A549 treated with RU486 at 1 μM for 4 hours (cell line): Measurements from ENCODE around the gene YTHDF2. TPM values are rescaled to one million over a fixed set of nuclear protein-coding genes. Genes with fewer than 3 reads are reported as not detected.

Experiments
- total RNA-seq: library from RNA; stranded (reverse); fragments of 200-300 nt; extraction: Qiagen RNA extraction; gene quantifications from 5 replicates; pipeline ENCODE4 v1.2.3, GENCODE V29; 2022; ENCODE audit warnings: low read depth

The YTHDF2 gene
- 51.7 to 59.5 TPM (median 55.6 TPM) in 5 replicates for total RNA-seq

GRCh38 chr1:28736450-28737306 lies at the start of gene YTHDF2:
YTHDF2 (plus strand) TSS chr1:28736940; CDS start chr1:28737121, 181 bp downstream.

GRCh38 chr1:28811766-28812668 lies 75.3 kb downstream of the YTHDF2 start, which contains the start of gene OPRD1:
OPRD1 (plus strand) TSS chr1:28812170; CDS start chr1:28812384, 214 bp downstream.

Other genes with a start within 250 kb of the YTHDF2 start
- 75.3 to 82.4 TPM (median 80.5 TPM) in 5 replicates for gene RCC1, start 230.9 kb upstream of the YTHDF2 start, total RNA-seq
- gene TRNAU1AP, start 183.9 kb upstream of the YTHDF2 start, total RNA-seq = 19.5 to 23.8 TPM (median 22.9 TPM) in 5 replicates
- 1.9 to 2.3 TPM (median 2.2 TPM) in 5 replicates for gene RAB42, start 144.7 kb upstream of the YTHDF2 start, total RNA-seq
- 13.3 to 14.2 TPM (median 14.0 TPM) in 5 replicates for gene TAF12, start 93.9 kb upstream of the YTHDF2 start, total RNA-seq
- gene RNU11, start 88.3 kb upstream of the YTHDF2 start, total RNA-seq = not detected in 5 replicates
- gene GMEB1, start 68.2 kb upstream of the YTHDF2 start, total RNA-seq = 5.6 to 7.3 TPM (median 6.4 TPM) in 5 replicates
- 0.02 to 0.14 TPM (median 0.03 TPM) in 5 replicates for gene OPRD1, start 75.2 kb downstream of the YTHDF2 start, total RNA-seq
- 4.4 to 6.3 TPM (median 5.8 TPM) in 5 replicates for gene EPB41, start 177.6 kb downstream of the YTHDF2 start, total RNA-seq